Astrocyte of the spinal cord (primary cell): ENCODE data around the gene CTTN.

Experiments
- DNase-seq: peaks from one replicate; pipeline ENCODE4 v3.0.0; 2011; ENCODE audit warnings: low read depth, low spot score
- H3K4me3 ChIP-seq: 2 replicates; pipeline ENCODE4 v1.5.1; 2011; ENCODE audit warnings: low read depth, mild to moderate bottlenecking, low read length, moderate library complexity
- in situ Hi-C: cut with HindIII; loops from 2 replicates; pipeline ENCODE4 v1.10.0; 2017; ENCODE audit warnings: low sequenced_read_pairs
- TF ChIP-seq, protein P1 (sequence below): IDR thresholded peaks from 2 replicates; pipeline ENCODE4 v1.5.1; 2012; ENCODE audit warnings: low read depth, mild to moderate bottlenecking, low read length, inconsistent platforms

Gene CTTN

DNA sequence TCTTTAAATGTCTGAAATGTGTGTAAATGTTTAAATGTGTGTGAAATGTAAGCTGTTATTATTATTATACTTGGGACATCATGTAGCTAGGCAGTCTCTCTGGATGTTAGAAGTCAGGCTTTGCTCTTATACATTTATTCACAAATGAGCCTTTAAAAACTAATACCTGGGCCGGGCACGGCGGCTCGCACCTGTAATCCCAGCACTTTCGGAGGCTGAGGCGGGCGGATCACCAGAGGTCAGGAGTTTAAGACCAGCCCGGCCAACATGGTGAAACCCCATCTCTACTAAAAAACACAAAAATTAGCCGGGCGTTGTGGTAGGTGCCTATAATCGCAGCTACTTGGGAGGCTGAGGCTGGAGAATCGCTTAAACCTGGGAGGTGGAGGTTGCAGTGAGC lies 21.7 kb upstream of the CTTN start:
- TF ChIP-seq, protein P1, sequence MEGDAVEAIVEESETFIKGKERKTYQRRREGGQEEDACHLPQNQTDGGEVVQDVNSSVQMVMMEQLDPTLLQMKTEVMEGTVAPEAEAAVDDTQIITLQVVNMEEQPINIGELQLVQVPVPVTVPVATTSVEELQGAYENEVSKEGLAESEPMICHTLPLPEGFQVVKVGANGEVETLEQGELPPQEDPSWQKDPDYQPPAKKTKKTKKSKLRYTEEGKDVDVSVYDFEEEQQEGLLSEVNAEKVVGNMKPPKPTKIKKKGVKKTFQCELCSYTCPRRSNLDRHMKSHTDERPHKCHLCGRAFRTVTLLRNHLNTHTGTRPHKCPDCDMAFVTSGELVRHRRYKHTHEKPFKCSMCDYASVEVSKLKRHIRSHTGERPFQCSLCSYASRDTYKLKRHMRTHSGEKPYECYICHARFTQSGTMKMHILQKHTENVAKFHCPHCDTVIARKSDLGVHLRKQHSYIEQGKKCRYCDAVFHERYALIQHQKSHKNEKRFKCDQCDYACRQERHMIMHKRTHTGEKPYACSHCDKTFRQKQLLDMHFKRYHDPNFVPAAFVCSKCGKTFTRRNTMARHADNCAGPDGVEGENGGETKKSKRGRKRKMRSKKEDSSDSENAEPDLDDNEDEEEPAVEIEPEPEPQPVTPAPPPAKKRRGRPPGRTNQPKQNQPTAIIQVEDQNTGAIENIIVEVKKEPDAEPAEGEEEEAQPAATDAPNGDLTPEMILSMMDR = no peak
- H3K4me3 ChIP-seq = no peak overlapping the region
- in situ Hi-C loops = no loop called here
- no peak for DNase-seq

DNA sequence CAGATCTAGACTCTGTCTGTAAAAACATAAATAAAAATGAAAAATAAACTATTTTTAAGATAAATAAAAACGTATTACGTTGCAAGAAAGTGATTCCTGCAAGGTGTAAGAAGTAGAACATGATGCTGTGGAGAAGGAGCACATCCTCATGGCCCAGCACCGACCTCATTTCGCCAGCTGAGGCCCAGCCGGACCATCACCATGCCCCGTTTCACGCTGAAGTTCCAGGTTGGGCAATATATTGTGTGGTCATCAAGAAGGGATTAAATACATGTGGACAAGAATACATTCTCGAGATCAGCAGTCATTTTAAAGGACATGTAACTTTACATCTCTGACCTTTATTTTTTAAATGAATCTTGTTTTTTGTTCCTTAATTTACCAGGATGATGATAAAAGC lies 20.7 kb upstream of the CTTN start:
- TF ChIP-seq, protein P1 = no peak
- DNase-seq = no peak
- in situ Hi-C loops = no loop called here
- H3K4me3 ChIP-seq = no peak overlapping the region

GRCh38 chr11:70378506-70379134 lies 19.7 kb upstream of the CTTN start:
- H3K4me3 ChIP-seq = no peak overlapping the region
- in situ Hi-C loops = no loop called here
- no peak for DNase-seq
- TF ChIP-seq, protein P1 = no peak

- H3K4me3 ChIP-seq = no peak overlapping the region
- in situ Hi-C loops = no loop called here
- no peak for DNase-seq
- TF ChIP-seq, protein P1 = no peak
Observed at GRCh38 chr11:70381350-70381749, 17.0 kb upstream of the CTTN start.

GRCh38 chr11:70381872-70382861 lies 16.2 kb upstream of the CTTN start:
- TF ChIP-seq, protein P1 = peak; percentile 13
- in situ Hi-C loops = no loop called here
- DNase-seq = peak; percentile 80
- no peak overlapping the region for H3K4me3 ChIP-seq

DNA sequence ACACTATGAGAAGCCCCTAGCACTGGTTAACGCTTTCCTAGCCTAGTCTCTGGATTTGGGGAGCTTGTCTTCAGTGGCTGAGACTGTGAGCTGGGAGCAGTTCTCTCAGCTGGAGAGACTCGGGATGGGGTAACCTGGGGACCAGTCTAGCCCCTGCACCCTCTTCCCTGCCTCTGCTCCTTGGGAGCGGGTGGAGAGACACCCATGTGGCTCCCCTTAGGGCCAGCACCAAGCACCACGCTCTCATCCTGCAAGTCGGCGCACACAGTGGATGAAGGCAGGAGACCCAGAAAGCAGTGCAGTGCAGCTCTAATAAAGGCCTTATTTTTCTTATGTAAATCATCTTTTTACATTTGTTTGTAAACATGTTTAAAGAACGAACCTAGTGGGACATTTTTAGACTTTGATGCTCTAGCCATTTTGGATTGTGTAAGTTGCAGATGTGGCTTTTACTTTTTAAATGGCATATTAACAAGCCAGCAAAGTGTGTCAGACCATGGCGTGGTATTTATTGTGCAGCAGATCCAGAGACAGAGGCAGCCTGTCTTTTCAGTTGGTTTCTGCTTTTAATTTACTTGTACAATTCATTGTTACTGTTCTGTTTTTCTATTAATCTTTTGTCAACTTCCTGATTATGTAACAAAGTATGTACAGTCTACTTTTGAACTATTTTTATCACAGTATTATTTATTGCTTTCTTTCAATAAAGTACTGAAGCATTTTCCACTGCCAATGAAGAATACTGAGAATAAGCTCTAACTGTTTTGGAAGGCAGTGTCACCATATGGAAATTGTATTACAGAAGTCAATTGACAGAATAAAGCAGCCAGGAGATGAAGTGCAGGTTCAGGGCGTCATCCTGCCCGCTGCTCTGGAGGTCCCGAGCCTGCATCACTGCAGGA lies 14.4 kb upstream of the CTTN start:
- DNase-seq = no peak
- TF ChIP-seq, protein P1 = no peak
- in situ Hi-C loops = no loop called here
- H3K4me3 ChIP-seq = no peak overlapping the region
